Activated CD4-positive, alpha-beta T cell treated with anti-CD3 and anti-CD28 coated beads for 1 hour (primary cell): Measurements from ENCODE around the gene TNIP2.

Experiments
- DNase-seq: peaks from one replicate; pipeline ENCODE4 v3.0.0-alpha.2; 2020

TNIP2 gene

DNA sequence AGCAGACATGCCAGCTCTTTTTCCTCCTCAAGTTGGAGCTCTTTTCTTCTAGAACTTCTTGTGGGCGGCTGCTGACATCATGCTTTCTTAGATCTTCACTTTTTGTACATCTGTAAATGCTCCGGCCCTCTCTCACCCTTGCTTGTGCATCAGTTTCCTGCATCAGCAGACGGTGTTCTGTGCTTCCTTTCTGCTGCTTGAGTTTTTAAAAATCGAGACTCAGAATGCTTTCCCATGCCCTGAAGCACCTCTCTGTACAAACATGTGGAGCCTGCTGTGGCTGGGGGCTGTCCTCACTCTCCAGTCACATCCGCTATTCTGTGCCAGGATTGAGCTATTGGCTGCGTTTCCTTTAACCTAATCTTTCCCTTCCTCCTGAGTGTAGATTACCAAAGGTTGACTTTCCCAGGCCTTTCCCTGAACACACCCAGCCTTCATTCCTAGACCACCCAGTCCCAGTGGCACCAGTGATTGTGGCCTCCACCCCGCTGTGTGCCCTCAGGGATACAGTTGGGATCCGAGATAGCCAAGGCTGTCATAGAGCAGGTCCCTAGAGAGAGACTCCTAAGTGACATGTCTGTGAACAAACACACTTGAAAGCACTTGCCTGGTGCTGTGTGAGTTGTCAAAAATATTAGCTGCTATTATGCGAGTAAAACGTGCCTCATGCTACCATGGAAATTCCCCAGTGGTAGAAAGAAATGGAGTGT, 41.9 kb downstream of the TNIP2 start:
- no peak for DNase-seq

DNA sequence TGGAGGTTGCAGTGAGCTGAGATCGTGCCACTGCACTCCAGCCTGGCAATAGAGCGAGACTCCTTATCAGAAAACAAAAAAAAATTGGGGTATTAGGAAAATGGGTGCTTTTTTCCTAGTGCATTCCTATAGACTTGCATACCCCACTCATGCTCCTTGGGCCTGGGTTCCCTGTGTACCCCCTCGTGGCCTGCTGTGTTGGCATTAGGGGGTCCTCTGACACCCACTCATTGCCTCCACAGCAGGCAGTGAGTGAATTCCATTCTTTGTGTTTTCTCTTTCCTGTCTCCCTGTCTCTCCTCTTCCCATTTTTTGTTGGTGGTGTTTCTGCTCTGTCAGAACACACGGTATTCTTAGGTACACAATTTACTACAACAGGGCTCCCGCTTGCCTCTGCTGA, 42.8 kb downstream of the TNIP2 start:
- DNase-seq, result no peak

DNA sequence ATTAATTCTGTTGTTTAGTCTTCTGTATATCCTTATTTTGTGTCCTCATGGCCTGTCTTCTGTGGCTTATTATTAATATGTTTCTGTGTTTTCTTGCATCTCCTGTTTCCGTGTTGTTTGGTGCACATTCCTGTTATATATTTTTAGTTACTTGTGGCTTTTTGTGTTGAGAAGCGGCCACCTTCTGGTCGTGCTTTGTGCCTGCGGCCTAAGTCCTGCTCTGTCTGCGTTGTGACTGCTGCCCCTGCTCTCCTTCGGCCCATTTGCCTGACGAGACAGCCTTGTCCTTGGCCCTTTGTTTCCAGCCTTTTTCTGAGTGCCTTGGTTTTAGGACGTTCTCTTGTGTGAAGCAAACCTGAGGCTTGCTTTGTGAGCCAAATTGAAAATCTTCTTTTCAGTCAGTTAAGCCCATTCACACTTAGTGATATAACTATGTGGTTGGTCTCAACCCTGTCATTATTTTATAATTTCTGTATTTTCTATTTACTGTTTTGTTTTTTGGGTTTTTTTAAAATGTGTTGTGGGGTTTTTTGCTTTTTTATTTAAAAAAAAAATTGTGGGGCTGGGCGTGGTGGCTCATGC, 43.8 kb downstream of the TNIP2 start:
- DNase-seq, result no peak

DNA sequence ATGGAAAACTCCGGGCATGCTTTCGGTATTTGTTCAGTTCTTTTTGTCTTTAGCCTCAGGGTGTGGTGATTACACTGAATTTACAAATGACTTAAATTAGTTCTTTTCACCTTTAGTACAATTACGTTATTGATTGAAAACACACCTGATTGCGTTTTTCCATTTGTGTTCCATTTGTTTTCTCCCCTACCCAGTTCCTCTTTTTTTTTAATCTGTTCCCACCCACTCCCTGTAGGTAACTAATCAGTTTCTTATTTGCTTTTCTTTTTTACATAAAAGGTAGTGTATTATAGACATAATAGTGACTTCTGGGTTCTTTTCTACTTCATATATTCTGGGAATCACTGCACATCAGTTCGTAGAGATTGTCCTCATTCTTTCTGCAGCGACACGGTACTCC, 53.4 kb downstream of the TNIP2 start:
- no peak for DNase-seq

DNA sequence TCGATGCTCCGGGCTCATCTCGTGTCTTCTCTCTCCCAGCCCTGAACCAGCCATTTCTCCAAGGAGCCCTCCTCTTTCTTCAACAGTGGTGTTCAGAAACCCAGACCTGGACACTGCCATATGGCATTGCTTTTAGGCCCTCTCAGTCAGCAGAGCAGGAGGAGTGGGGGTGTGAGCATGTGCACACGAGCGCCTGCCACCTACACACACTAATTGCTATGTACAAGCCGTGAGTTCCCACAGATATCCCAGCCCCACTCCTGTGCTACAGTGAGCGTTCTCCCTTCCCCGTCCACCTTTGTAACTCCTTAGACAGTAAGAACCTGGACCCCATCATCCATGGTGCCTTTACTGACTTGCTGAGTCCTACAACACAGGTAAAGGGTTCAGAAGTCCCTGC, 53.8 kb downstream of the TNIP2 start:
- no peak for DNase-seq

DNA sequence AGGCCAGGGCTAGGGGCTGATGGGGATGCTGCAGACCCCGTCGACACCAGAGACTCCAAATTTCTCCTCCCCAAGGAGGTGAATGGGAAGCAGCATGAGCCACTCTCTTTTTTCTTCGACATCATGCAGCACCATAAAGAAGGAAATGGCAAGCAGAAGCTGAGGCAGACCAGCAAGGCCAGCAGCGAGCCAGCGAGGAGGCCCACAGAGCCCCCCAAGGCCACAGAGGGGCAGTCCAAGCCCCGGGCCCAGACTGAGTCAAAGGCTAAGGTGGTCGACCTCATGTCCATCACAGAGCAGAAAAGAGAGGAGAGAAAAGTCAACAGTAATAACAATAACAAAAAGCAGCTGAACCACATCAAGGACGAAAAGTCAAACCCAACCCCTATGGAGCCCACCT, 56.1 kb downstream of the TNIP2 start:
- no peak for DNase-seq

DNA sequence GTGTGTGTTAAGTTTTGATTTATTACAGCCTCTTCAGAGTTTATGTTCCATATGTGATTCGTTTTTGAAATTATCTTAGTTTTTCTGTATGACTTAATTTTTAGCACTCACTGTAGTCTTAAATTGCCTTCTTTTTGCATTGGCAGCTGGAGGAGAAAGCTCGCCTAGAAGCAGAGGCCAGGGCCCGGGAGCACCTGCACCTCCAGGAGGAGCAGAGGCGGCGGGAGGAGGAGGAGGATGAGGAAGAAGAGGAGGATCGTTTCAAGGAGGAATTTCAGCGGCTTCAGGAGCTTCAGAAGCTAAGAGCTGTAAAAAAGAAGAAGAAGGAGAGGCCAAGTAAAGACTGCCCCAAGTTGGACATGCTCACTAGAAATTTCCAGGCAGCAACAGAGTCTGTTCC, 56.6 kb downstream of the TNIP2 start:
- DNase-seq, result no peak

DNA sequence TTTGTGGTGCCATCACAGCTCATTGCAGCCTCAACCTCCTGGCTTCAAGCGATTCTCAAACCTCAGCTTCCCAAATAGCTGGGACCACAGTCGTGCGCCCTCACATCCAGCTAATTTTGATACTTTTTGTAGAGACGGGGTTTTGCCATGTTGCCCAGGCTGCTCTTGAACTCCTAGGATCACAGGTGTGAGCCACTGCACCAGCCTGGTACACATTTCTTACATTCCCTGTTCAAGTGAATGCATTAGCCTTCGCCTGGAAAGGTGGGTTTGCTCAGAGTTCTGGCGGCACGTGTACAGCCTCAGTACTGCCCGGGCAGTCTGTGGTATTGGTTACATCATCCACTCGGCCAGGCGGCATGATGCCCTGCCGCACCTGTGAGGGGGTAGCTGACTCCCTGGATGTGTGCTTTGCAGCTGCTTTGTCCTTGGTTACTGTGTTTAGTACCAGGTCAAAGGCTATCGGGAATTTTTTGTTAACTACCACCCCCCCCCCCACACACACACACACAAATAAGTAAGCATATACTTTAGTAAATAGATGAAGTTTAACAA, 57.1 kb downstream of the TNIP2 start:
- no peak for DNase-seq

DNA sequence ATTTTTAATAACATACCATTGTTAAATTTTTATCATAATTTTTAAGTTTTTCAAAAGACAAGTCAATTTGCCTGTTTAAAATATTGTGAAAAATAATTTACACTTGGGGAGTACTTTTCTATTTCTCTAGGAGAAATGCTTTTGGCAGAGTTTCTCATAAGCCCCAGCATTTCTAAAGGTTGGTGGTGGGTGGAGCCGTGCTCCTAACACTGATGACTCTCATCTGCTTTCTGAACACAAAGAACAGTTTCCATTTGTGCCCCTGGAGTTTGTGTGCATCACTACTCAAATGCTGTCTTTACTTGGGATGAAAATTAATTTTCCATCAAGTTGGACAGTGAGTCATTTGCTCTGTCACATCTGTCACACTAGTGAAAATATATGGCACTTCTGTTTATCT, 57.6 kb downstream of the TNIP2 start:
- no peak for DNase-seq

DNA sequence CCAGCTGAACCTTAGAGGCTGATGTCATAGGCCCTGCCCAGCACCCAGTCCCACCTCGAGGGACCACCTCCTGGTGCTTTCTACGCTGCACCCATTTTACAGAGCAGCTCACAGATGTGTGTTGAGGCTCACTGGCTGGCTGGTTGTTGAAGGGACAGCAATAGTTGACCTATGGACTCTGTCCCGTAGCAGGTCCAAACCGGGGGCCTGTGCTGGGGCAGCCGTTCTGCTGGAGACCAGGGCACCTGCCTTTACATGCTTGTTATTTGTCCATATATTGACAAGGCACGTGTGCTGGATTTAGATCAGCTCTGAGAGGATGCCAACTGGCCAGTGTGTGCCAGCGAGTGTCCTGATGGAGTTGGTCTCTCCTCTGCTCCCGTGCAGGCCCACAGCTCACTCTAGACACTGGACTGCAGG, 58.1 kb downstream of the TNIP2 start:
- DNase-seq, result no peak

DNA sequence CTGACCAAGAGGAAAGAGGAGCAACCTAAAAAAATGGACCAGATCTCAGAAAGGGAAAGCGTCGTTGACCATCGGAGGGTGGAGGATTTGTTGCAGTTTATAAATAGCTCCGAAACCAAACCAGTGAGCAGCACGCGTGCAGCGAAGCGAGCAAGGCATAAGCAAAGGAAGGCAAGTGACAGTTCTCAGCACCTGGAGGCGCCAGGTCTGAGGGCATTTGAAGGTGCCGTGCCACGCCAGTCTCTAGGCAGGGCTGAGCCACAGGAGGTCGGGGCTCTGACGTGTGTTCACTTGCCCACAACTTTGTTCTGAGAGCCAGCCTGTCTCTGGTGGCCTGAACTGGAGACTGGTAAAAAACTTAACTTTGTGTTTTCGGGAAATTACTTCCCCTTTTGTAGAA, 59.7 kb downstream of the TNIP2 start:
- no peak for DNase-seq

DNA sequence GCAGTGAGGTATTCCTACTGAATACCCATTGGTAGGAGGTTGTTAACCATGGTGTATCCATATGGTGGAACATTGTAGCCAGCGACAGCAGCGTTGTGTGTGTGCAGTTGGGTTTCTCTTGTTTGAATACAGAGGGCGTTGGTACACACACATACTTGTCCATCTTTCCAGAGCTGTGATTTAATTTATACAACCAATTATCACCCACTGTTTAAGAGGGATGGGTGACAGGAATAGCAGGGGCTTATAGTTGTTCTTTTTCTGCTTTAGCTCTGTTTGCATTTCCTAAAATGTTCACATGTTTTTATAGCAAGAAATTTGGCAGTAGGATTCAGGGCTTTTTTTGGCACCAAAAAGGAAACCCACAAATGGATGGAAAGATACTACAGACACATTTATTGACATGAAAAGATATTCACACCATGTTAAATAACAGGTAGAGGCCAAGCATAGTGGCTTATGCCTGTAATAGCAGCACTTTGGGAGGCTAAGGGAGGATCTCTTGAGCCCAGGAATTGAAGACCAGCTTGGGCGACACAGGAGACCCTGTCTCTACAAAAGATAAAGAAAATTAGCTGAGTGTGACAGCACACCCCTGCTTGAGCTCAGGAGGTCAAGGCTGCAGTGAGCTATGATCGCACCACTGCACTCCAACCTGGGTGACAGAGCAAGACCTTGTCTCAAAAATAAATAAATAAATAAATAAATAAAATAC, 60.6 kb downstream of the TNIP2 start:
- no peak for DNase-seq

DNA sequence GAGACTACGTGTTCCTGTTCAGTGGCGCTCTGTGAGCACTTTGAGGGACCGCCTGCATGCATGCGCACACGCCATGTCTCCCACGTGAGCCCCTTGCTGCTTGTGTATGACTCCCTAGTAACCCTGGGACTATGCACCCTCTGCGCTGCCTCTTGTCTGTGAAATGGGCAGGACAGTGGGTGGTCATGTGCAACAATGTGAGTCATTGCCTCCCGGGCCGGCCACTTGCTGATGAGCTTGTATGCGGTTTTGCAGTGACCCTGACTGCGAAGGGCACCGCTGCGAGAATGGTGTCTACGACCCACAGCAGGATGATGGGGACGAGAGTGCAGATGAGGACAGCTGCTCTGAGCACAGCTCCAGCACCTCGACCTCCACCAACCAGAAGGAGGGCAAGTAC, 61.4 kb downstream of the TNIP2 start:
- no peak for DNase-seq

DNA sequence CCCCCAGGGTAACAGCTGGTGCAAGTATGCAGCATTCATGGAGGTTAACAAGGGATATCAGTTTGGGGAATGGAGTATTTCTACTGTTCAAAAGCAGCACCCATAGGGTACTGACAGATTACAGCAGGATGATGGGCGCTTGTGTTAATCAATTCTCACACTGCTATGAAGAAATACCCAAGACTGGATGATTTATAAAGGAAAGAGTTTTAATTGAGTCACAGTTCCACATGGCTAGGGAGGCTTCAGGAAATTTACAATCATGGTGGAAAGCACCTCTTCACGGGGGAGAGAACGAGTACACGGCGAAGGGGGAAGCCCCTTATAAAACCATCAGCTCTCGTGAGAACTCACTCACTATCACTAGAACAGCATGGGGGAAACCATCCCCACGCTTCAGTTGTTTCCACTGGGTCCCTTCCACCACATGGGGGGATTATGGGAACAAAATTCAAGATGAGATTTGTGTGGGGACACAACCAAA, 64.1 kb downstream of the TNIP2 start:
- no peak for DNase-seq
